HEK293 (cell line): ENCODE measurements around the gene VAV2.
A peak's percentile ranks its signal among the peaks of the same experiment; 100 is the strongest.

ENCODE experiments used
- CTCF ChIA-PET: fragments of 350-600 bp; formaldehyde crosslinking; extraction: SDS; loops from one replicate; lab custom pipeline; 2021; ENCODE audit warnings: antibody characterized with exemption; lab: Yijun Ruan, JAX
- POLR2A ChIA-PET: fragments of 300-600 bp; formaldehyde crosslinking; extraction: SDS; loops from one replicate; lab custom pipeline; 2020; ENCODE audit warnings: antibody characterized with exemption, inconsistent platforms; lab: Yijun Ruan, JAX
- H3K27ac ChIP-seq: fragments of 200-500 bp; sonication (Bioruptor generic); 2 replicates; pipeline ENCODE4 v1.5.1; 2014; ENCODE audit warnings: low read depth, low read length, control low read depth, inconsistent platforms; ENCODE audit errors: extremely low read depth
- H3K36me3 ChIP-seq, 2 experiments: fragments of 200-500 bp in 1 of 2; sonication (Bioruptor generic) in 1 of 2; 1 replicate in 1 of 2; 2 replicates in 1 of 2; pipeline ENCODE4 v1.5.1; 2014 to 2017; ENCODE audit warnings: inconsistent platforms in 2 of 2, low read length in 2 of 2; ENCODE audit not compliant: control insufficient read depth in 2 of 2, insufficient read depth in 1 of 2
- H3K4me1 ChIP-seq: fragments of 200-500 bp; sonication (Bioruptor generic); 2 replicates; pipeline ENCODE4 v1.5.1; 2014; ENCODE audit warnings: mild to moderate bottlenecking, low read length, inconsistent platforms; ENCODE audit not compliant: control insufficient read depth, insufficient read depth
- H3K4me3 ChIP-seq: 2 replicates; pipeline ENCODE4 v1.5.1; 2011; ENCODE audit warnings: low read depth, mild to moderate bottlenecking, control low read depth, low read length, moderate library complexity
- H3K9me3 ChIP-seq: fragments of 200-500 bp; sonication (Bioruptor generic); 2 replicates; pipeline ENCODE4 v1.5.1; 2014; ENCODE audit warnings: low read depth, low read length, inconsistent platforms; ENCODE audit not compliant: control insufficient read depth, insufficient read depth
- GLIS1 ChIP-seq: fragments of 450-650 bp; formaldehyde crosslinking; IDR thresholded peaks from 2 replicates; pipeline ENCODE4 v1.5.1; 2016; ENCODE audit warnings: missing biosample characterization, missing genetic modification characterization
- GLIS2 ChIP-seq: fragments of 450-650 bp; formaldehyde crosslinking; IDR thresholded peaks from 2 replicates; pipeline ENCODE4 v1.5.1; 2016; ENCODE audit warnings: missing biosample characterization, missing genetic modification characterization
- PRDM10 ChIP-seq: fragments of 450-650 bp; formaldehyde crosslinking; IDR thresholded peaks from 2 replicates; pipeline ENCODE4 v1.5.1; 2016; ENCODE audit warnings: missing biosample characterization, missing genetic modification characterization
- ZIC2 ChIP-seq: fragments of 450-650 bp; formaldehyde crosslinking; IDR thresholded peaks from 2 replicates; pipeline ENCODE4 v1.5.1; 2016; ENCODE audit warnings: missing biosample characterization, missing genetic modification characterization
- ZNF138 ChIP-seq: fragments of 450-650 bp; formaldehyde crosslinking; IDR thresholded peaks from 2 replicates; pipeline ENCODE4 v1.5.1; 2016; ENCODE audit warnings: missing biosample characterization, missing genetic modification characterization, borderline replicate concordance
- ZNF292 ChIP-seq: fragments of 450-650 bp; formaldehyde crosslinking; IDR thresholded peaks from 2 replicates; pipeline ENCODE4 v1.5.1; 2016; ENCODE audit warnings: low read depth, missing biosample characterization, missing genetic modification characterization, borderline replicate concordance
- ZNF302 ChIP-seq: fragments of 450-650 bp; formaldehyde crosslinking; IDR thresholded peaks from 2 replicates; pipeline ENCODE4 v1.5.1; 2016; ENCODE audit warnings: missing biosample characterization, missing genetic modification characterization, low read depth
- ZNF530 ChIP-seq: fragments of 450-650 bp; formaldehyde crosslinking; IDR thresholded peaks from 2 replicates; pipeline ENCODE4 v1.5.1; 2016; ENCODE audit warnings: low read depth, missing biosample characterization, missing genetic modification characterization
- ZNF548 ChIP-seq: fragments of 450-650 bp; formaldehyde crosslinking; IDR thresholded peaks from 2 replicates; pipeline ENCODE4 v1.5.1; 2016; ENCODE audit warnings: missing biosample characterization, missing genetic modification characterization
- ZNF658 ChIP-seq: fragments of 450-650 bp; formaldehyde crosslinking; IDR thresholded peaks from 2 replicates; pipeline ENCODE4; 2016; ENCODE audit warnings: missing biosample characterization, missing genetic modification characterization

The VAV2 gene

GRCh38 chr9:133884907-133885744 is 107.0 kb downstream of the VAV2 start:
- CTCF ChIA-PET = interaction anchor here (0.6 kb wide), 1 partner anchor 50 kb away, joined by 3 read pairs; no protein-coding TSS in a partner anchor
- POLR2A ChIA-PET = no interaction called here
- H3K4me1 ChIP-seq = no peaks in the 10 kb centered on the region
- H3K9me3 ChIP-seq = no peaks in the 10 kb centered on the region
- TF ChIP-seq ZNF292 (tag by site-specific recombination) (no peak), ZNF658 (no peak), ZNF138 (tag by site-specific recombination) (no peak)
- TF ChIP-seq, all 188 proteins: peak for 0
- H3K27ac ChIP-seq = no peak overlapping the region
- no peaks in the 10 kb centered on the region for H3K36me3 ChIP-seq
- H3K4me3 ChIP-seq = no peak overlapping the region

GRCh38 chr9:133882849-133883755 is 109.0 kb downstream of the VAV2 start:
- ChIA-PET CTCF (interaction anchor here (0.6 to 1.3 kb wide), 3 partner anchors 21 to 112 kb away, joined by 3 read pairs; no protein-coding TSS in a partner anchor), POLR2A (no interaction called here)
- Histone ChIP-seq H3K9me3 (no peaks in the 10 kb centered on the region), H3K4me1 (no peaks in the 10 kb centered on the region), H3K4me3 (no peak overlapping the region), H3K36me3 (no peaks in the 10 kb centered on the region), H3K27ac (no peak overlapping the region)
- peak; percentile 88 for TF ChIP-seq ZIC2 (tag by site-specific recombination)
- no peak for TF ChIP-seq PRDM10 (tag by site-specific recombination)
- no peak for TF ChIP-seq ZNF530 (tag by site-specific recombination)
- peak; percentile 37; the same call in 1 of the 2 replicates for TF ChIP-seq GLIS2 (tag by site-specific recombination)
- TF ChIP-seq GLIS1 (tag by site-specific recombination) = peak; percentile 73

GRCh38 chr9:133881671-133882381 is 110.3 kb downstream of the VAV2 start:
- no peak overlapping the region for H3K4me3 ChIP-seq
- H3K36me3 ChIP-seq = no peaks in the 10 kb centered on the region
- ChIA-PET POLR2A (no interaction called here), CTCF (interaction anchor here (0.6 kb wide), 1 partner anchor 44 kb away, joined by 3 read pairs; no protein-coding TSS in a partner anchor)
- H3K27ac ChIP-seq = peak overlapping the region; percentile 64
- TF ChIP-seq ZNF548 (tag by site-specific recombination) (no peak), ZIC2 (tag by site-specific recombination) (peak; percentile 81), ZNF302 (no peak)
- H3K9me3 ChIP-seq = no peaks in the 10 kb centered on the region
- no peaks in the 10 kb centered on the region for H3K4me1 ChIP-seq
